Activated T-helper 2 cell treated with anti-CD3 and anti-CD28 coated beads, Interferon-gamma antibody, Interleukin-2, Interleukin-4, amounts not matched to agents 10 μg/mL and 5 μg/mL and 100 μg/mL, durations not matched to agents 14 hours and 24 hours and 36 hours (primary cell): ENCODE measurements around the gene ZNF81. TPM values are rescaled to one million over a fixed set of nuclear protein-coding genes. Genes with fewer than 3 reads are reported as not detected.
A peak's percentile ranks its signal among the peaks of the same experiment; 100 is the strongest.
"Not testable (repeated sequence)": the region's sequence is repeated elsewhere in the genome, so short reads cannot be mapped to it uniquely, and the experiment has no call there.

Experiments
- DNase-seq: peaks from one replicate; pipeline ENCODE4 v3.0.0; 2021; ENCODE audit warnings: low spot score
- H3K27ac Mint-ChIP-seq: one replicate; pipeline ENCODE4 v1.8.0; 2021; ENCODE audit warnings: mixed read lengths
- H3K27me3 Mint-ChIP-seq: one replicate; pipeline ENCODE4 v1.8.0; 2021; ENCODE audit warnings: low read depth, mixed read lengths
- H3K36me3 Mint-ChIP-seq: one replicate; pipeline ENCODE4 v1.8.0; 2021; ENCODE audit warnings: low read depth, mixed read lengths
- H3K4me1 Mint-ChIP-seq: one replicate; pipeline ENCODE4 v1.8.0; 2021; ENCODE audit warnings: low read depth, mixed read lengths
- H3K4me3 Mint-ChIP-seq: one replicate; pipeline ENCODE4 v1.8.0; 2021; ENCODE audit warnings: low read depth, mild to moderate bottlenecking, moderate library complexity, mixed read lengths
- H3K9me3 Mint-ChIP-seq: one replicate; pipeline ENCODE4 v1.8.0; 2021; ENCODE audit warnings: mixed read lengths
- intact Hi-C: fragments of 100-400 bp; cut with micrococcal nuclease; formaldehyde crosslinking; loops from one replicate; pipeline ENCODE4 v1.15.1; 2023
- total RNA-seq: library from RNA; stranded (reverse); gene quantifications from 2 replicates; pipeline ENCODE4 v1.2.3, GENCODE V29; 2022

Gene ZNF81
- total RNA-seq, 1 donor from 2014 or later = 8.1 TPM

DNA sequence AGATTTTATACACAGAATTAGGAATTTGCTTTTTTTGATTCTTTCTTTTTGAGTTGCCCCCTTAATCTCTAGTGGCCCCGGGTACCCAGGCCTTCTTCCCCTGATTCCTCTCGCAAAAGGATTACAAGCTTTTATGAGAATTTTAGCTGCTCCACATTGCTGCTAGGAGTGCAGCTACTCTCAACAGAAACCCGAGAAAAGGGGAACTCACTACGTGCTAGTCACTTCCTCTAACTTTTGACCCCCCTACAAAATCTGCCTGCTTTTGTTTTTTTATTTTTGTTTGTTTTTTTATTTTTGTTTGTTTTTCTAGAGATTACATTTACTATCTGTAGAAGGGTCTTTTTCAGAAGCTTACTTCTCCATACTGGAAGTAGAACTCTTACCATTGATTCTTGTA is 64.1 kb downstream of the ZNF81 start:
- H3K27me3 Mint-ChIP-seq = no peaks in the 10 kb centered on the region
- peaks cover 13% of the 10 kb centered on the region for H3K9me3 Mint-ChIP-seq
- no peaks in the 10 kb centered on the region for H3K4me1 Mint-ChIP-seq
- H3K36me3 Mint-ChIP-seq = peaks cover 14% of the 10 kb centered on the region
- H3K27ac Mint-ChIP-seq = no peak overlapping the region
- H3K4me3 Mint-ChIP-seq = no peak overlapping the region
- DNase-seq = no peak
- intact Hi-C loops = no loop called here

DNA sequence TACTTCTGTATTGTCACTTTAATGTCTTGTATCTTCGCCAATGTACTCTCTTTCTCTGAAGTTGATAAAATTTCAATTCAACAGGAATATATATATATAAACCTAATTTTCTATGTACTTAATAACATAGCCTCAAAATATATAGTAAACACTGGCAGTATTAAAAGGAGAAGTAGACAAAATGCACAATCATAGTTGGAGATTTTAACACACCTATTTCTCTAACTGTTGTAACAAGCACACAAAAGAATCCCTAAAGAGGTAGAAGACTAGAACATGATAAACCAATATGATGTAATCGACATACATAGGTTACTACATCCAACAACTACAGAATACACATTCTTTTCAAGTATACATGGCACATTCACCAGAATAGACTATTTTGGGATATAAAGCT is 65.5 kb downstream of the ZNF81 start:
- Mint-ChIP-seq H3K27ac (no peak overlapping the region), H3K4me1 (no peaks in the 10 kb centered on the region), H3K36me3 (peaks cover 9% of the 10 kb centered on the region), H3K27me3 (no peaks in the 10 kb centered on the region), H3K9me3 (peaks cover 13% of the 10 kb centered on the region), H3K4me3 (no peak overlapping the region)
- DNase-seq = no peak
- intact Hi-C loops = no loop called here

DNA sequence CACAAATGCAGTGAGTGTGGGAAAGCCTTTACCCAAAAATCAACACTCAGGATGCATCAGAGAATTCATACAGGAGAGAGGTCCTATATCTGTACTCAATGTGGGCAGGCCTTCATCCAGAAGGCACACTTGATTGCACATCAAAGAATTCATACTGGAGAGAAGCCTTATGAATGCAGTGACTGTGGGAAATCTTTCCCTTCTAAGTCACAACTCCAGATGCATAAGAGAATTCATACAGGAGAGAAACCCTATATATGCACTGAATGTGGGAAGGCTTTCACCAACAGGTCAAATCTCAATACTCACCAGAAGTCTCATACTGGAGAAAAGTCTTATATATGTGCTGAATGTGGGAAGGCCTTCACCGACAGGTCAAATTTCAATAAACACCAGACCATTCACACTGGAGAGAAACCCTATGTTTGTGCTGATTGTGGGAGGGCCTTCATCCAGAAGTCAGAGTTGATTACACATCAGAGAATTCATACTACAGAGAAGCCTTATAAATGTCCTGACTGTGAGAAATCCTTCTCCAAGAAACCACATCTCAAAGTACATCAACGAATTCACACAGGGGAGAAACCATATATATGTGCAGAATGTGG is 79.3 kb downstream of the ZNF81 start:
- H3K27me3 Mint-ChIP-seq = no peaks in the 10 kb centered on the region
- H3K4me3 Mint-ChIP-seq = no peak overlapping the region
- intact Hi-C loops = no loop called here
- H3K4me1 Mint-ChIP-seq = no peaks in the 10 kb centered on the region
- no peak for DNase-seq
- H3K27ac Mint-ChIP-seq = no peak overlapping the region
- H3K36me3 Mint-ChIP-seq = peaks cover 28% of the 10 kb centered on the region
- H3K9me3 Mint-ChIP-seq = peaks cover 58% of the 10 kb centered on the region

DNA sequence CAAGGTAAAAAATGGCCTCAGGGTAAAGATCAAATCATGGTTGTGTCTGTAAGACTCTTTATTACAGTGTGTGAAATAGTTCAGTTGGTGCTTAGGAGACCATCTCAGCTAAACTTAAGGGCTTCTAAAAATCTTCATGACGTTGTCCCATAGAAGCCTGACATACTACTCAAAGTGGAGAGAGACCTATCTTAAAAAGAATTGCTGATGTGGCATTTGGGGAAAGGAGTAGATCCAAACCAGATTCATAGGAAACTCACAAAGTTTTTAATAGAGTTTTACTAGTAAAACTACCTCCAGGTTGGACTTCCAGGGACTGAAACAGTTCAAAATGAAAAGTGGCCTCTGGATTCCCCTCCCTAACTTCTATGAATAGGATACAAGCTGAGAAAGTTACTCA is 81.6 kb downstream of the ZNF81 start:
- no peak for DNase-seq
- intact Hi-C loops = no loop called here
- no peak overlapping the region for H3K27ac Mint-ChIP-seq
- H3K27me3 Mint-ChIP-seq = no peaks in the 10 kb centered on the region
- no peaks in the 10 kb centered on the region for H3K4me1 Mint-ChIP-seq
- peaks cover 48% of the 10 kb centered on the region for H3K9me3 Mint-ChIP-seq
- no peak overlapping the region for H3K4me3 Mint-ChIP-seq
- peaks cover 23% of the 10 kb centered on the region for H3K36me3 Mint-ChIP-seq

DNA sequence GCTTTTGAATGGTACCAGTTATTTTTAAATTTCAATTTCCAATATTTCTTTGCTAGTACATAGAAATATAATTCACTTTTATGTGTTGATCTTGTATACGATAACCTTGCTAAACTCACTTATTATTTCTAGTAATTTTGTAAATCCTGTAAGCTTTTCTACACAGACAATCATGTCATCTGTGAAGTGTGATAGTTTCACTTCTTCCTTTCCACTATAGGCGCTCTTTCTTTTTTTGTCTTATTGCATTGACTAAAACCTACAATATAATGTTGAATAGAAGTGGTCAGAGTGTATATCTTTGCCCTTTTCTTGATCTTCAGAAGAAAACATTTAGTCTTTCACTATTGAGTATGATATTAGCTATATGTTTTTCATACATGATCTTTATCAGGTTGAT is 90.5 kb downstream of the ZNF81 start:
- no peak for DNase-seq

DNA sequence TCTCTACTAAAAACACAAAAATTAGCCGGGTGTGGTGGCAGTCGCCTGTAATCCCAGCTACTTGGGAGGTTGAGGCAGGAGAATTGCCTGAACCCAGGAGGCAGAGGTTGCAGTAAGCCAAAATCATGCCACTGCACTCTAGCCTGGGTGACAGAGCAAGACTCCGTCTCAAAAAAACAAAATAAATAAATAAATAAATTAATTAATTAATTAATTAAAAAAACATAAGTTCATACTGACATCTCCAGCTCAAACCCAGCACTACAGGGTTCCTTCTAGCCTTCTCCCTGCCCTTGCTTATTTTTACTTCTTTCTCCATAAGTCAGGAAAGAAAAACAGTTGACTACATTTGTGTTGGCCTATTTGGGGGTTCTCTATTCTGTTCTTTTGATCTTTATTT is 95.3 kb downstream of the ZNF81 start:
- not testable (repeated sequence) for H3K27ac Mint-ChIP-seq

More for the DNA sequence above, 90.5 kb downstream of the ZNF81 start:
- Mint-ChIP-seq H3K36me3 (no peaks in the 10 kb centered on the region), H3K4me1 (no peaks in the 10 kb centered on the region), H3K9me3 (peaks cover 3% of the 10 kb centered on the region), H3K27ac (no peak overlapping the region), H3K27me3 (no peaks in the 10 kb centered on the region), H3K4me3 (no peak overlapping the region)
- intact Hi-C loops = no loop called here

DNA sequence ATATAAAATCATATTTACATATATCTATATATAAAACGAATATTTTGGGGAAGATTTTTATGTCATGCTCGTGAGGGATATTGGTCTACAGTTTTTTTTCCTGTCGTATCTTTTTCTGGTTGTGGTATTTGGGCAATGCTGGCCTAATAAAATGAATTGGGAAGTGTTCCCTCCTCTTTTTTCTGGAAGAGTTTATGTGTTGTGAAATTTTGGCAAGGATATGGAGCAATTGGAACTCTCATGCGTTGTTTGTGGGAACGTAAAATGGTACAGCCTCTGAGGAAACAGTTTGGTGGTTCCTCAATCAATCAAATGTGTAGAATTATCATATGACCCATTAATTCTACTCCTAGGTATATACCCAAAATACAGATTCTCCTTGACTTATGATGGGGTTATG is 97.2 kb downstream of the ZNF81 start:
- Mint-ChIP-seq H3K4me1 (peaks cover 5% of the 10 kb centered on the region), H3K27ac (no peak overlapping the region), H3K4me3 (no peak overlapping the region), H3K27me3 (no peaks in the 10 kb centered on the region), H3K9me3 (peaks cover 7% of the 10 kb centered on the region), H3K36me3 (no peaks in the 10 kb centered on the region)
- intact Hi-C loops = no loop called here
- no peak for DNase-seq

More for the DNA sequence above, 95.3 kb downstream of the ZNF81 start:
- H3K4me3 Mint-ChIP-seq, DNase-seq, H3K4me1 Mint-ChIP-seq, H3K36me3 Mint-ChIP-seq, H3K9me3 Mint-ChIP-seq, H3K27me3 Mint-ChIP-seq, intact Hi-C loops: not testable (repeated sequence)

DNA sequence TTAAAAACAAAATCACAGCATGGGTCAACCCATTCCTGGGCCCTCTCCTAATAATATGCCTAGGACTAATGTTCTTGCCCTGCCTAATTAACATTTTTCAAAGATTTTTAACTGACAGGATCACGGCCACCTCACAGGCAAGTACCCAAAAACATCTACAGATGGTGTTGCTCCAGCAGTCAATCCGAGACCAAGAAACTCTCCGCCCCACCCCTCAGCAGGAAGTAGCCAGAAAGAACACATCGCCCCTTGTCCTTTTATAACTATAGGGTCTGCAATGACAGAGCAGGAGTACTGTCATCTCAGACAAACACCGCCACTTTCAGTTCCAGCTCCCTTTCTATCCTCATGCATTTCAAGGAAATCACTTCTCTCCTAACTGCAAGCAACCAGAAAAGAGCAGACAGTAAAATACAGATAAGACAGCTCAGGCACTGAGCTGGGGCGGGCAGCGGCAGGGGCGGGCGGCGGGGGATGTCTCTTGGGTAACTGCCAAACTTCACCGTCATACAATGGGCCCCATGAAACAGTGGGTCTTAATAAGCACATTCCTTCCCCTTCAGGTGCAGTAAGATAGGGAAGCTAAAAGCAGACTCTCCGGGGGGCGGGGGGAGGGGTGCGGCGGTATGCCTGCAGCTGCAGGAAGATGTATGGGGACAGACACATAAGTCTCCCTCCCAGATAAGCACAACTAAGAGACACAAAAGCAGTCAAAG is 99.7 kb downstream of the ZNF81 start:
- Mint-ChIP-seq H3K4me1 (peaks cover 5% of the 10 kb centered on the region), H3K27ac (peak overlapping the region; percentile 42), H3K4me3 (peak overlapping the region; percentile 70), H3K36me3 (no peaks in the 10 kb centered on the region), H3K27me3 (no peaks in the 10 kb centered on the region), H3K9me3 (peaks cover 7% of the 10 kb centered on the region)
- intact Hi-C loops = no loop called here
- no peak for DNase-seq

DNA sequence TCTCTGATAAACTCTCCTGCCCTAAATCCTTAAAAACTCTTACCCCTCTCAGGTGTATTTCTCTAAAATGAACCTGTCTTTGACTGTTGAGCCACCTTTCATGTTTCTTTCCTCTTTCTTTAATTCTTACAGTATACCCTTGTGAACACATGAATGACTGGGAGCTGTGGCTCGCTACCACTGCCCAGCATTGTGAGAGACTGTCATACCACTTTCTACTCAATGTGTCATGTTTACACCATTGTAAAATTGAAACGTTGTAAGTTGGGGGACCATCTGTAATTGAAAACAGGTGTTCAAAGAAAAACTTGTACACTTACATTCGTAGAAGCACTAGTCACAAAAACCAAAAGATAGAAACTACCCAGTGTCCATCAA is 100.2 kb downstream of the ZNF81 start:
- peaks cover 5% of the 10 kb centered on the region for H3K4me1 Mint-ChIP-seq
- H3K36me3 Mint-ChIP-seq = no peaks in the 10 kb centered on the region
- H3K9me3 Mint-ChIP-seq = peaks cover 7% of the 10 kb centered on the region
- H3K4me3 Mint-ChIP-seq = peak overlapping the region; percentile 70
- DNase-seq = no peak
- no peak overlapping the region for H3K27ac Mint-ChIP-seq
- intact Hi-C loops = no loop called here
- no peaks in the 10 kb centered on the region for H3K27me3 Mint-ChIP-seq

DNA sequence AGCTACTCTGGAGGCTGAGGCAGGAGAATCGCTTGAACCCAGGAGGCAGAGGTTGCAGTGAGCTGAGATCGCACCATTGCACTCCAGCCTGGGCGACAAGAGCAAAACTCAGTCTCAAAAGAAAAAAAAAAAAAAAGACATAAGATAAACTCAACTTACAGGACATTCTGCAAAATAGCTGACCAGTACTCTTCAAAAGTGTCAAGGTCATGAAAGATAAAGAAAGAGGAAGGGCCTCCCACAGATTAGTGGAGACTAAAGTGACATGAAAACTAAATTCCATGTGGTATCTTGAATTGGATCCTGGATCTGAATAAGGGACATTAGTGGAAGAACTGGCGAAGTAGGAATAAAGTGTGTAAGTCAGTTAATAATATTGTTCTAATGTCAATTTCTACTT is 103.7 kb downstream of the ZNF81 start:
- Mint-ChIP-seq H3K4me3 (no peak overlapping the region), H3K36me3 (no peaks in the 10 kb centered on the region), H3K27me3 (no peaks in the 10 kb centered on the region), H3K9me3 (peaks cover 12% of the 10 kb centered on the region), H3K4me1 (peaks cover 5% of the 10 kb centered on the region), H3K27ac (no peak overlapping the region)
- DNase-seq = no peak
- intact Hi-C loops = no loop called here

DNA sequence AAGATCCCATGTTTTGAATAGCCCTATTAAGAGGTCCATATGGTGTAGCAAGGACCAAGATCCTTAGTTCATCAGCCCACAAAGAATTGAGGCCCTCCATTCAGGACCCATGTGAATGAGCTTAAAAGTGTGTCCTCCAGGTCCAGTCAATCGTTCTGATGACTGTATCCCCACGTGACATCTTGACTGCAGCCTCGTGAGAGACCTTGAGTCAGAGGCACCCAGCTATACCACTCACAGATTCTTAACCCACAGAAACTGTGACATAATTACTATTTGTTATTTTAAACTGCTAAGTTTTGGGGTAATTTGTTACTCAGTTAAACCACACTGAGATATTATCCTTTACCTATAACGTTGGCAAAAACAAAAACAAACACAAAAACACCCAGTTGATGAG is 104.7 kb downstream of the ZNF81 start:
- no peak overlapping the region for H3K4me3 Mint-ChIP-seq
- peaks cover 2% of the 10 kb centered on the region for H3K4me1 Mint-ChIP-seq
- H3K27me3 Mint-ChIP-seq = no peaks in the 10 kb centered on the region
- H3K9me3 Mint-ChIP-seq = peaks cover 12% of the 10 kb centered on the region
- H3K36me3 Mint-ChIP-seq = no peaks in the 10 kb centered on the region
- no peak for DNase-seq
- intact Hi-C loops = no loop called here
- no peak overlapping the region for H3K27ac Mint-ChIP-seq

DNA sequence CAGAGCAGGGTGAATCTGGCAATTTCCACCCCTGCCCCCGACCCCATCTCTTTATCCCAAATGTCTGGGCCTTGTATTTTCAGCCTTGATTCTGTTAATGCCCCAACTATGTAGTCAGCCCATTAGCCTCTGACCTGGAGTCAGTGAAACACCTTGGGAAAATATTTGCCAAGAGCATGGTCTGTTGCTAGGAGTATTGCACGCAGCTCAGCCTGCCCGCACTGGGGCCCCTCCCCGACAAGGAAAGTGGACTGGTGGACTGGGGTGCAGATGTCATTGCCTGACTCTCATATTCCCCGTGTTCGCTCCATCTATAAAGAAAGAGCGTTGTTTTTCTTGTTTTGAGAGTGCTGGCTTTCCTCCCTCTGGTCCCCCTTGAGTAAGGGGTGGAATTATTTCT is 118.6 kb downstream of the ZNF81 start:
- H3K27ac Mint-ChIP-seq, intact Hi-C loops, H3K36me3 Mint-ChIP-seq, H3K27me3 Mint-ChIP-seq, H3K4me3 Mint-ChIP-seq, DNase-seq, H3K4me1 Mint-ChIP-seq: not testable (repeated sequence)
- H3K9me3 Mint-ChIP-seq = peaks cover 16% of the 10 kb centered on the region

DNA sequence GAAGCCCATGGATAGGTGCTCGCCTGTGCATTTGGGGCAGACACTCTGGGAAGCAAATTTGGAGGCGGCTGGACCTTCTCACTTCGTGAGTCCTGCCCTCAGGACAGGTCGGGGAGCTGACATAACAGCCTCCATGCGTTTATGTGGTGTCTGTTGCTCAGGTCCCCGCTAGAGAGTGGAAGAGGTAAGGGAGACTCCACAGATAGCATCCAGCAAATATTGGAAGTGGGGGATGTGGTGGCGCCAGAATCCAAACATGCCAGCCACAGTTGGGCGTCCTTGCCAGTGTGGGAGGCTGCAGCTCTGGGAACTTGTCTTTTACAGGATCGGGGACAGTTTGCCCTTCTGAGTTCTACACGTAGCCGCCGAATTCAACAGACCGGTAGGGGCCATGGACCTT is 119.3 kb downstream of the ZNF81 start:
- H3K36me3 Mint-ChIP-seq = no peaks in the 10 kb centered on the region
- no peaks in the 10 kb centered on the region for H3K27me3 Mint-ChIP-seq
- no peak for DNase-seq
- no peak overlapping the region for H3K4me3 Mint-ChIP-seq
- H3K9me3 Mint-ChIP-seq = peaks cover 9% of the 10 kb centered on the region
- no peaks in the 10 kb centered on the region for H3K4me1 Mint-ChIP-seq
- H3K27ac Mint-ChIP-seq = no peak overlapping the region
- intact Hi-C loops = no loop called here
